M059J (cell line): Measurements from ENCODE around the gene LCORL. TPM values are rescaled to one million over a fixed set of nuclear protein-coding genes. Genes with fewer than 3 reads are reported as not detected.
"Not testable (repeated sequence)": the region's sequence is repeated elsewhere in the genome, so short reads cannot be mapped to it uniquely, and the experiment has no call there.

ENCODE experiments used
- DNase-seq: peaks from one replicate; pipeline ENCODE4 v3.0.0-alpha.2; 2012; ENCODE audit warnings: low read depth
- total RNA-seq: library from RNA; depleted of rRNA; stranded (reverse); fragments of >200 nt; shearing (Covaris generic); gene quantifications from 2 replicates; pipeline ENCODE4 v1.2.3, GENCODE V29; 2014

The LCORL gene
- total RNA-seq, 1 experiment from 2014 or later: 19.6 TPM

DNA sequence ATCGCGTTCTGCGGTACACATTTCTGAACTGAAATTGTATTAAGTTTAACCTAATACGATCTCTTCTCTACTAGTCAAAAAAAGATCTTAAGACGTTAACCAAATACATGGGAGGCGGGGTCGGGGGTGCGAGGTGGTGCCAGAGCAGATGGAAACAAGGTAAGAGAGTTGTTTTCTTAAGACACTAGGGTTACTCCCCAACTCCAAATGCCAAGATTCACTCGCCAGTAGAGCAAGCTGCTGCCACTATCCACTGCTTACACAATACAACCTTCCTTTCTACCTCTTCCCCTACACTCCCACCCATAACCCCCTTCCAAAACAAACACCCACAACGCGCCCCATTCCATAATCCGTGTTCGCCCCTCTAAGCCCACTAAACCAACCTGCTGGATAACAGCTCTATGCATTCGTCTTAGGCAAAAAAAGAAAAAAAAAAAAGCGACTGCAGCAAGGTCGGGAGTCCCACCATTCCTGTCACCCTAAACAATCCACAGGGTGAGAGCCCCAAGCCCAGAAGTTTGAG lies 1.3 kb downstream of the LCORL start:
- DNase-seq: peak; percentile 19

DNA sequence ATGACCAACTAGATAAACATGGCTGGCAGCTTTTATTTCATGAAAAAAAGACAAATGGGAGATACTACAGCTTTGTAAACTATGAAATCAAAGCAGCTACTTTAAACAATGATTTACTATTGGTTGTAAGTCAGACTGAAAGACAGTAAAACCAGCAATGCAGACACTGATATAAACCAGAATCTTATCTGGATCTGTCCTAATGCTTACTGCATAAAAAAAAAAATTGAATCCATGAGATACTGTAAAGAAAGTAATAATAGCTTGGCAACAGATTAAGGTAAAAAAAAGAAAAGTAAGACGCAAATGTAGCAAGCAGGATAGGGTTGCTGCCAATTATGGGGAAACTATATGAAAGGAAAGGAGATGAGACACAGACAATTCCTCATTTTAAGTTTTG lies 7.3 kb downstream of the LCORL start:
- DNase-seq: no peak

GRCh38 chr4:18012807-18013462 lies 8.6 kb downstream of the LCORL start:
- DNase-seq: peak; percentile 11

DNA sequence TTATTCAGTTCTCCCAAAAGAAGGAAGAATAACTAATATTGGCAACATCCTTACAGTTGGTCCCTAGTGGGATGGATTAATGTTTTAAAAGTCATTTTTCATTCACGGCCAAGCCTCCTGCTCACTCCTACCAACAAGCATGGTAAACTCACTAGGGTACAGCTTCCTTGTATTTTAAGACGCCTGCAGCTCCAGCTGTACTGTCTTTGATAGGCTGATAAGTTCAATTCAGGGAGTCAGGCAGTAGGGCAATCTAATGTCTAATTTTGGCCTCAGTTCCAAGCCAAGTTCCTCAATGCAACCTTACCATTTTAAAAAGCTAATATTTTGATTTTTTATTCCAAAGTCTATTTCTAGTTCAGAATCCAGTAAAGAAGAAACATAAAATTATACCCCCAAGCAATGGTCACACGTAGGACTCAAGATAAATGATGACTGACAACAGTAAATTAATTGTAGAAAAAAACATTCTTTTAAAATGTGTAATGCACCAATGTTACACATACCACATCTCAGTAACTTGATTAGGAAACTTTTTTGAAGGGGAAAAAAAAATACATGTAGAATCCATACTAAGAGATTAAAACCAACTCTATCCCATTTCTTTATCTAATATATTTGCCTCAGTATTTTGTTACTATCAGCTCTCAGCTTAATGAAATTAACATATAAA lies 9.3 kb downstream of the LCORL start:
- DNase-seq: no peak

DNA sequence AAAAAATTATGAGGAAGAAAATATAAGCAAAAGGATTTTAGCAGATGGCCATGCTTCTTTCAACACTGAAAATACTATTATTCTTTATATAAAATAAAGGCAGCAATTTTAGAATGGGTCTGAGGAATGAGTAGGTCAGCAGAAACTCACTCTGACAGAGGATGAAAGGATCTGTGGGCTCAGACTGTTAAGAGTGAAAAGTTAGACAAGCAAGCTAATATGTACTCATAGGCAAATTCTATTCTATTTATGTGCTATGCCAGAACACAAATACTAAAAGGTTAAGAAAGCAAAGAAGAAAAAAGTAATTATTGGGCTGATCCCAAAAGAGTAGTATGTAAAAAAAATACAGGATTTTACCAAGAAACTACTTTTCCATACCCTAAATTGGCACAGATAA lies 13.9 kb downstream of the LCORL start:
- no peak for DNase-seq

- not testable (repeated sequence) for DNase-seq
Observed at GRCh38 chr4:18006432-18006831, 15.1 kb downstream of the LCORL start.

DNA sequence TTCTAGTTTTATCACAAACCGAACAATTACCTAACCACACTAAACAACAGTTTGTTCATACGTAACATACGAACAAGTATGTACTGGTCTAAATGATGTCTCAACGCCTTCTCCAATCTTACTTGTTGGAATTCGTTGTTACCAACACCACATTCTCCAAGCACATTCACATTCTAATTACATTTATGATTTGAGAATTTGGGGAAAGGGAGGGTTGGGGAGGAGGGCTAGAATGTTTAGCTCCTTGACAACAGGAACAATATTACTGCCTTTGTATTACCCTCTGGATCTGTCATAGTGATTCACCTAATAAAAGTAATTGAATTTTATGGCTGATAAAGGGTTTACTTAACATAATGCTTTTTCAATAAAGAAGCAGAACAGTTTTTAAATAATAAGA lies 24.4 kb downstream of the LCORL start:
- DNase-seq: peak; percentile 16

- DNase-seq: no peak
Observed at GRCh38 chr4:17995165-17995564, 26.4 kb downstream of the LCORL start.

DNA sequence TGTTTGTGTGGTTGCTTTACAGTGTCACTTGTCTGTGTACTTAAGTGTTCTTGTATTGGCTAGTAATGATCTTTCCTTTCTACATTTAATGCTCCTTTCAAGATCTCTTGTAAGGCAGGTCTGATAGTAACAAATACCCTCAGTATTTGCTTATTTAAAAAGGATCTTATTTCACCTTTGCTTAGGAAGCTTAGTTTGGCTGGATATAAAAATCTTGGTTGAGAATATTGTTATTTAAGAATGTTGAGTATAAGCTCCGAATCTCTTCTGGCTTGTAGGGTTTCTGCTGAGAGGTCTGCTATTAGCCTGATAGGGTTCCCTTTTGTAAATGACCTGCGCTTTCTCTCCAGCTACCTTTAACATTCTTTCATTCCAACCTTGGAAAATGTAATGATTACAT lies 35.7 kb downstream of the LCORL start:
- no peak for DNase-seq

DNA sequence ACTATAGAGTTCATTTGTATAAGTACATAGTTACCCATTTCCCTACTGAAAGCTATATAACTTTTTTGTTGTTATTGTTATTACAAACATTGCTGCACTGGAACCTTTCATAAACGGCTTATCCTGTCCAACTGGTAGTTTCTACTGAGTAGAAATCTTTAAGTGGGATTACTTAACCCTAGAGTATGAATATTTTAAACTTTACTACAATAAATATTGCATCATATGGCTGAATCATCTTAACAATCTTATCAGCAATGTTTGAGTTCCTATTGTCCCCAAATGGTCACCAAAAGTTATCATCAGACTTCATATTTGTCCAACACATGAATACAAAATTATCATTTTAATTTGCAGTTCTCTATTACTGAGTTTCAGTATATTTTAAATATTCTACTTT lies 40.5 kb downstream of the LCORL start:
- DNase-seq: no peak

GRCh38 chr4:17968721-17969120 lies 52.8 kb downstream of the LCORL start:
- no peak for DNase-seq

DNA sequence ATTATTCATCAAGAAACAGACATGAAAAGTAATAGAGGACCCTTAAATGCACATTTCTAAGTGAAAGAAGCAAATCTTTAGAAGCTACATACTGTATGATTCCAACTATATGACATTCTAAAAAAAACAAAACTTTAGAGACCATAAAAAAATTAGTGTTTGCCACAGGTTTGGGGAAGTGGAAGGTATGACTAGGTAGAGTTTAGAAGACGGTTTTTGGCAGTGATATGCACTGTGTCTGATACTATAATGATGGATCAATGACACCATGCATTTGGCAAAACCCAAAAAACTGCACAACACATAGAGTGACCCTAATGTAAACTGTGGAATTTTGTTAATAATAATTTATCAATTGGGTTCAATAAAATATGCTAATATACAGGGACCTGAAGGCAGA lies 54.5 kb downstream of the LCORL start:
- no peak for DNase-seq

DNA sequence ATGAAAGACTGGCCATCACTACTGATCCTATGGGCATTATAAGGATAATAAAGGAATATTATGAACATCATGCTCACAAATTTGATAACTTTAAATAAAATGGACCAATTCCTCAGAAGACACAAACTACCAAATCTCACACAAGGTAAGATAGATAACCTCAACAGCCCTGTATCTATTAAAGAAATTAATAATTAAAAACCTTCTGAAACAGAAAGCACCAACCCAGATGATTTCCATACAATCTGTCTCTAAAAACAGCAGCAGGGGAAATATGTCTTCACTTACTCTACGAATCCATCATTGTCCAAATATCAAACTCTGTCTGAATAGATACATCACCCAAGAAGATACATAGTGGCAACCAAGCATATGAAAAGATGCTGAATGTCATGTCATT lies 55.2 kb downstream of the LCORL start:
- no peak for DNase-seq

- DNase-seq: no peak
Observed at GRCh38 chr4:17964576-17964975, 57.0 kb downstream of the LCORL start.

- no peak for DNase-seq
Observed at GRCh38 chr4:17962171-17962570, 59.4 kb downstream of the LCORL start.

DNA sequence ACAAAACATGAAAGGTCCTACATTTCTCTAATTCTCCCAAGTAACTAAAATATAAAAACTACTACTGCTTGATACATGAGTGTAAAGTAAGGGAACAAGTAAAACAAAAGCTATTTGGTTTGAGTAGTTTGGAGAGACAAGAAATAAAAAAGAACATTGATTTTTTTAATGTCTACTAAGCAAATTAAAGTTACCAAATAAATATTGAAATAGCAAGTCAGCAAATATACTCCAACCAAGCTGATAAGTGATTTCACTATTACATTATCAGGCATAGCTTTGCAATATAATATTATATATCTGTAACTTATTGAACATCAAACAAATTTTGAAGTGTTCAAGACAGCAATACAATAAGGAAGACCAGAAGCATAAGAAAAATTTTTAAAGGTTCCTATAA lies 60.3 kb downstream of the LCORL start:
- DNase-seq: no peak

- no peak for DNase-seq
Observed at GRCh38 chr4:17958181-17958580, 63.4 kb downstream of the LCORL start.

- DNase-seq: peak; percentile 7
Observed at GRCh38 chr4:17957688-17958087, 63.9 kb downstream of the LCORL start.

GRCh38 chr4:17956245-17956644 lies 65.3 kb downstream of the LCORL start:
- no peak for DNase-seq

DNA sequence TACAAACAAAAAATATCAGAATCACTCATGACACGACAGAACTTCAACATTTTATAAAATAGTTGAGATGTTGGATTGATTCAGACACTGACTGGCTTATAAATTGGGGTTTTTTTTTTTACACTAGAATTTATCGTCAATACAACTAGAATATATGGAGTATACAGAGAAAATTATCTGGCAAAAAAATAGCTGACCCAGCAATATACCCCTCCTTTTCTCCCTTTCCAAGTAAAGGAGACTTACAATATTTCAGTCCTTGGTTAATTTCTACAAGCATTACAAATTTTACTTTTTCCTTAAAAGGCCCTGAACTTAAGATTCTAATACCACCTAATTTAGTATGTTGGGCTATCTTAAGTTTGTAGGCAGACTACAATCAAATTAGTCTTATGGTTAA lies 76.3 kb downstream of the LCORL start:
- no peak for DNase-seq

DNA sequence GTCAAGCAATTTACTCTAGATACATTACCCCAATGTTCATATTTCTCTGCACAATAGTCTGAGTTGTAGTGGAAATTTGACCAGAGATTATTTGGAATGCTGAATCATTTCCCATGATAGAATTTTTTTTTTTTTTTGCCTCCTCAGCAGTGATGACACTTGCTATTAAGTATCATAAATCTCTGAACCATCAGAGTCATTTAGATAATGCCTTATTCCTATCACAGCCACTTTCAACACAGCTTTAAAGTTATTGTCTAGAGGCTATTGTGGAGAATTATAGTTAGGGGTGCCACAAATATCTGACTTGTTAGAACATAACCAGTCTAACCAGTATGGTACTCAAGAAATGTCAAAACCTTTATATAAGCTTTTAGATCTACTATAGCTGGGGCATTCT lies 79.8 kb downstream of the LCORL start:
- DNase-seq: no peak

- no peak for DNase-seq
Observed at GRCh38 chr4:17939054-17939453, 82.5 kb downstream of the LCORL start.

- no peak for DNase-seq
Observed at GRCh38 chr4:17934286-17934685, 87.3 kb downstream of the LCORL start.

DNA sequence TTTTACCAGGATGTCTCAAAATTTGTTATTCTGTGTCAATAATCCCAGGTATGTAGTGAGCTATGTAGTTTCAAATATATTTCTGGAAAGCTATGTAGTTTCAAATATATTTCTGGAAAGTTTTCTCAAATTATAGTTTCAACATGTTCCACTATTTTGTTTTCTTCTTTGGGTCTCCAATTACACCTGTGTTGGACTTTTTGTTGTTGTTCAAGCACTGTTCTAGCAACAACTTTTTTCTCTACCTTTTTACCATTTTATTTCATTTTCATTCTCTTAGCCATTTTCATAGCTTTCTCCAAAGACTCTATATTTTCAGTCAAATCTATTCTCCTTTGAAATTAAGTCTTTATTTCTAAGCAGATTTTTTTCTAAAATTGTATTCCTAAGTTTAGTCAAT lies 88.4 kb downstream of the LCORL start:
- no peak for DNase-seq
